Measurements from ENCODE around the gene SLC24A4.
A peak's percentile ranks its signal among the peaks of the same experiment; 100 is the strongest.

Gene SLC24A4

GRCh38 chr14:92317511-92317910 lies 5.5 kb upstream of the SLC24A4 start:
- DNase-seq, result no peak

GRCh38 chr14:92321701-92322100 lies 1.3 kb upstream of the SLC24A4 start:
- no peak for DNase-seq

GRCh38 chr14:92322516-92322915 lies 449 bp upstream of the SLC24A4 start:
- no peak for DNase-seq

GRCh38 chr14:92323916-92324818 lies 1.2 kb downstream of the SLC24A4 start:
- no peak for DNase-seq

GRCh38 chr14:92325835-92326234 lies 2.9 kb downstream of the SLC24A4 start:
- DNase-seq, result no peak

GRCh38 chr14:92328664-92329255 lies 5.8 kb downstream of the SLC24A4 start:
- no peak for DNase-seq

- no peak for DNase-seq
Observed at GRCh38 chr14:92334050-92334449, 11.1 kb downstream of the SLC24A4 start.

GRCh38 chr14:92336363-92336762 lies 13.4 kb downstream of the SLC24A4 start:
- no peak for DNase-seq

GRCh38 chr14:92339426-92339825 lies 16.5 kb downstream of the SLC24A4 start:
- no peak for DNase-seq

- DNase-seq, result no peak
Observed at GRCh38 chr14:92340071-92340470, 17.1 kb downstream of the SLC24A4 start.

GRCh38 chr14:92340931-92341330 lies 18.0 kb downstream of the SLC24A4 start:
- DNase-seq, result peak; percentile 58 to 68

- peak; percentile 60 to 69 for DNase-seq
Observed at GRCh38 chr14:92341791-92342190, 18.8 kb downstream of the SLC24A4 start.

GRCh38 chr14:92348154-92348553 lies 25.2 kb downstream of the SLC24A4 start:
- no peak for DNase-seq

GRCh38 chr14:92351750-92352149 lies 28.8 kb downstream of the SLC24A4 start:
- no peak for DNase-seq

GRCh38 chr14:92352158-92352985 lies 29.4 kb downstream of the SLC24A4 start:
- DNase-seq, result peak; percentile 59 to 63

GRCh38 chr14:92353447-92353846 lies 30.5 kb downstream of the SLC24A4 start:
- no peak for DNase-seq

GRCh38 chr14:92356677-92357076 lies 33.7 kb downstream of the SLC24A4 start:
- no peak for DNase-seq

GRCh38 chr14:92360651-92361370 lies 37.8 kb downstream of the SLC24A4 start:
- no peak for DNase-seq

- DNase-seq, result no peak
Observed at GRCh38 chr14:92362781-92363235, 39.8 kb downstream of the SLC24A4 start.

- no peak for DNase-seq
Observed at GRCh38 chr14:92366237-92366636, 43.3 kb downstream of the SLC24A4 start.

GRCh38 chr14:92368001-92368400 lies 45.0 kb downstream of the SLC24A4 start:
- DNase-seq, result no peak

GRCh38 chr14:92369097-92369496 lies 46.1 kb downstream of the SLC24A4 start:
- no peak for DNase-seq

GRCh38 chr14:92372230-92372629 lies 49.3 kb downstream of the SLC24A4 start:
- no peak for DNase-seq

Data from activated T-cell treated with anti-CD3 and anti-CD28 coated beads, Interleukin-2, amount 50 U/mL, for 48 hours (primary cell).